Measurements from ENCODE around the gene STK11IP.

The STK11IP gene

DNA sequence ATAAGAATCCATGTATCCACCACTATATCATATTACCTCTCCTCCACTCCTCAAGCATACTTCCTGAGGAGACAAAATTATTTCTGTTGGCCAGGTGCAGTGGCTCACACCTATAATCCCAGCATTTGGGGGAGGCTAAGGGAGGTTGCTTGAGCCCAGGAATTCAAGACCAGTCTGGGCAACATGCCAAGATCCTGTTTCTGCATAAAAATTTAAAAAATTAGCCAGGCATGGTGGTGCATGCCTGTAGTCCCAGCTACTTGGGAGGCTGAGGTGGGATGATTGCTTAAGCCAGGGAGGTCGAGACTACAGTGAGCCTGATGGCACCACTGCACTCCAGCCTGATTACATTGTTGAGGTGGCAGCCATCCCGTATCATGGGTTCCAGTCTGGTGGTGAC, 16.3 kb upstream of the STK11IP start:
- DNase-seq (ENCODE audit: low read depth) = no peak

DNA sequence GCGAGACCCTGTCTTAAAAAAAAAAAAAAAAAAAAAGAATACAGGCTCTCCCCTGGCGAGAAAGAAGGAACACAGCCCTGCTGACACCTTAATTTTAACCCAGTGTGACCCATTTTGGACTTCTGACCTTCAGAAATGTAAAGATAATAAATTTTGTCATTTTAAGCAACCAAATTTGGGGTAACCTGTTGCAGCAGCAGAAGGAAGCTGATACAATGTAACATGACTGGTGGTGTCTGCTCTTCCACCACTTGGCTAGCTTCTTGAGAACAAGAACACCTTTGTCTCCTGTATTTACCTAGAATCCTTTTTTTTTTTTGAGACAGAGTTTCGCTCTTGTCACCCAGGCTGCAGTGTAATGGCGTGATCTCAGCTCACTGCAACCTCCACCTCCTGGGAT, 6.6 kb upstream of the STK11IP start:
- no peak for DNase-seq (ENCODE audit: low read depth)

DNA sequence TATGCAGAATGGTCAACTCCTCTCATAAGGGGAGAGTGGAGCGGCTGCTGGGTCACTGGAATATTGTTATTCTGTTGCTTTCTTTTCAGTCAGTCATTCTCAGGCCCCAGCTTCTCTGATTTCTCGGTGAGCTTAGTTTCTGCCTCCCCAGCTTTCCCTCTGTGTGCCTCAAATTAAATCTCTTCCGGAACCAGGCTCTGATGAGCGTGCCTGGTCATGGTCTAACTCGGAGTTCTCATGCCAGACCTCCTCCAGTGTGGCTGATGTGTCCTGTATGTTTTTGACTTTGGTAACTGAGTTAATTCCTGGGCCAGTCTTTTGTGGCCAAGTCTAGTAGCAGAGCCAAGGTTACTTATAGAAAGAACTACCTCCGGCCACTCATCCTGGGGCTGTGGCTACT, 4.9 kb upstream of the STK11IP start:
- no peak for DNase-seq (ENCODE audit: low read depth)

DNA sequence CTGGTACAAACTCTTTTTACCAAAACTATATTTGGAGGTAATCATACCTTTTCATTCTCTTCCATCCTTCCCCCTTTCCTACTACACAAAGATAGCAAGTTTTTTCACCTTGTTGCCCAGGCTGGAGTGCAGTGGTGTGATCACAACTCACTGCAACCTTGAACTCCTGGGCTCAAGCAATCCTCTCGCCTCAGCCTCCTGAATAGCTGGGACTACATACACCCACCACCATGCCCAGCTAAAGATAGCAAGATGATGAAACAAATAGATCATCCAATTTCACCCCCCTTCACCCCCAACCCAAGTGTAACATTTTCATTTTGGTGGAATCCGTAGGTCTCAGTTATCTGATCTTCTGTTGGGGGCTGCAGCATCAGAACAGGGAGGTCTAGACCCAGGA, 4.5 kb upstream of the STK11IP start:
- no peak for DNase-seq (ENCODE audit: low read depth)

DNA sequence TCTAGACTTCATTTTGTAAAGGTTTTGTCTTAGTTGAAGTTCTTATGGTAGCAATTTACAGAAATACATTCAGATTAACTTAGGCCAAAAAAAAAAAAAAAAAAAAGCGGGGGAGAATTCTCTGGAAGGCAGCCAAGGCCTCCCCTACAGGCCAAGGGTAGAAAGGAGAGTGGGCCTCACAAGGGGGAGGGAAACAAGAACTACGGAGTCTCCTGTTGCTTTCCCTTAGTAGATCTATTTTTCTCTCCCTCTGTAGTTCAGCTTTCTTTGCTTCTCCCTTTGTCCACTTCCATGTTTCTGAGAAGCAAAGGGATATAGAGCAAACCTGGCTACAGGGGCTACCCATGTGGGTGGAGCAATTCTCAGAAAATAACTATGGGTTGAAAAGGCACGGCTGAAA, 2.4 kb upstream of the STK11IP start:
- DNase-seq (ENCODE audit: low read depth) = no peak

DNA sequence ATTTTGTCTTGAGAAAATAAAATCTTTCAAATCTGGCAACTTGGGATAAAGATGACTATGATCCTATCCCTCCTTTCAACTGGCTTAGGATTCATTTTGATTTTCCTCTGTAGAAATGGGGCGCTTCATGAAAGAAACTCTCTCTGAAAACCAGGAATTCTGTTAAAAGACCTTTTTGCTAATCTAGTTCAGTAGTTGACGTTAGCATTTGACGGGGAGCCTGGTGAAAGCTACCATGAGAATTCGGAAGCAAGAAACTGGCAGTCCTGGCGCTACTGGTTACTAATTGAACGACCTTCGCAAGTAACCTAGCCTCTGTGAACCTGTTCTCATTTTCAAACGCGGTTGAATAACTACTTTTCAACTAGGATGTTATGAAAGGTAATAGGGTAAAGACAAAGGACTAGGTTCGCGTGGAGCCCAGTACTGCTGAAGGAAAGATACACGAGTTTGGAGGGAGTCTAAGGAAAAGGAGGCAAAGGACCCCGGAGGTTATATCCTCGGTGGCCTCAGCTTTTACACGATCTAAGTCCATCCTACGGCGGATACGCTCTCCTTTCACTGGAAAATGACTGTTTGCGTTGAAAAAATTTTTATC, 604 bp upstream of the STK11IP start:
- no peak for DNase-seq (ENCODE audit: low read depth)

DNA sequence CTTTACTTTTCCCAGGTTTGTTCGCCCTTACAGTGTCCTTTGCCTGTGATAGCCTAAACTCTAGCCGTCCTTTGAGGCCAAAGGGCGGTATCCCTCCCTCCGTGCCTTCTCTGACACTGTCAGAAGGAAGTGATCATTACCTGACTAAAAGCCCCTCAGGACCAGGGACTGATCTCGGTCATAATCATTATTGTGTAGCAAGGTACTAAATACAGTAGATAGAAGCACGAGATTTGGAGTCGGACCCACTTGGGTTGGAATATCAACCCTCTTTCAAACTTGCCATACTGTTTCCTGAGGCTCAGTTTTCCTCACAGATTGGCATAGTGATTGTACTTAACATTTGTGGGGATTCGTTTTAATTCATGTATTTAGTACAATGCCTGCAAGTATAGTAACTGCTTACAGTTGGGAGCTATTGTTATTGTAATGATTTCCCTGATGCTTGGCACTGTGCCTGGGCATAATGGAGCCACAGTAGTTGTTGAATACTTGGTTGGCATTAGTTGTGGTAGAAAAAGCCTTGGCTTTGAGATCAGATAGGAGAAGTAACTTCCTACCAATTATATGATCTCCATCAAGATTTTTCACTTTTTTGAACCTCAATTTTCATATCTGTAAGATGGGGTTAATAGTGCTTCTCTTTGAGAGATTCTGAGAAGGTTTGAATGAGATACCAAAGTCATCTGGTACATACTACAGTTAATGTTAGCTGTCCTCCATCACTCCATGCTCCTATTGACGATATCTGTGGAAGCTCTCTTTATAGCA, 836 bp downstream of the STK11IP start:
- no peak for DNase-seq (ENCODE audit: low read depth)

DNA sequence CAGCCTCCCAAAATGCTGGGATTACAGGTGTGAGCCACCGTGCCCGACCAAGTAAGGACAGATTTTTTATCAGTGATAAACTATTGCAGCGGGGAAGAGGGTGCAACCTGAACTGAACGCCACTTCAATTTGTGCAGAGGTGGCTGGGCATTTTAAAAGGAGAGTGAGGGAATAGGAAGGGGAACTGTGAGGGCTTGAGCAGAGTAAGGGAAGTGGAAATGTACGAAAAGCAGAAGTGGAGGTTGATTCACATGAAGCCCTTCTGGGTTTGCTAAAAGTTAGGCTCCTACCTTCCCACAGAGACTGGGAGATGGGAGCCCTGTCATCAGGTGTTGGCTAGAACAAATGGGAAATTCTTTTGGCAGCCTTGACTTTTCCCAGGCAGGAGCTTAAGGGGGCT, 6.1 kb downstream of the STK11IP start:
- no peak for DNase-seq (ENCODE audit: low read depth)

DNA sequence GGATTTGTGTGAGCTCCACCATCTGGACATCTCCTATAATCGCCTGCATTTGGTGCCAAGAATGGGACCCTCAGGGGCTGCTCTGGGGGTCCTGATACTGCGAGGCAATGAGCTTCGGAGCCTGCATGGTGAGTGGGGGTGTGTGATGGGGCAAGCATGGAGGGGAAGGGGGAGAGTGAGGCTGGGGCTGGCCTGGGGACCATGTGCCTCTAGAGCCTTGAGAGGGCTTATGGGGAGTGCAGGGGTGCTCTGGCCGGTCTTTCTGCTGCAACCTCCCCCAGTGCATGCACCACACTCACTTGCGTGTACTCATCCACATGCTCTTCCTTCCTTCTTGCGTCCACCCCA, 7.9 kb downstream of the STK11IP start:
- no peak for DNase-seq (ENCODE audit: low read depth)

DNA sequence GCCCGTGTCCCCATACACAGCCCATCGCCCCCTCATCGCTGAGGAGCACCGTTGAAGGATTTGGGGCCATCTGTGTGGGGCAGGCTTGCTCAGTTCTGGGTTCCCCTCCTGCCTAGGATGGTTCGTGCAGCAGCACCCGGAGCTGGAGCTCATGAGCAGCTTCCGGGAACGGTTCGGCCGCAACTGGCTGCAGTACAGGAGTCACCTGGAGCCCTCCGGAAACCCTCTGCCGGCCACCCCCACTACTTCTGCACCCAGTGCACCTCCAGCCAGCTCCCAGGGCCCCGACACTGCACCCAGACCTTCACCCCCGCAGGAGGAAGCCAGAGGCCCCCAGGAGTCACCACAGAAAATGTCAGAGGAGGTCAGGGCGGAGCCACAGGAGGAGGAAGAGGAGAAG, 10.3 kb downstream of the STK11IP start:
- no peak for DNase-seq (ENCODE audit: low read depth)

DNA sequence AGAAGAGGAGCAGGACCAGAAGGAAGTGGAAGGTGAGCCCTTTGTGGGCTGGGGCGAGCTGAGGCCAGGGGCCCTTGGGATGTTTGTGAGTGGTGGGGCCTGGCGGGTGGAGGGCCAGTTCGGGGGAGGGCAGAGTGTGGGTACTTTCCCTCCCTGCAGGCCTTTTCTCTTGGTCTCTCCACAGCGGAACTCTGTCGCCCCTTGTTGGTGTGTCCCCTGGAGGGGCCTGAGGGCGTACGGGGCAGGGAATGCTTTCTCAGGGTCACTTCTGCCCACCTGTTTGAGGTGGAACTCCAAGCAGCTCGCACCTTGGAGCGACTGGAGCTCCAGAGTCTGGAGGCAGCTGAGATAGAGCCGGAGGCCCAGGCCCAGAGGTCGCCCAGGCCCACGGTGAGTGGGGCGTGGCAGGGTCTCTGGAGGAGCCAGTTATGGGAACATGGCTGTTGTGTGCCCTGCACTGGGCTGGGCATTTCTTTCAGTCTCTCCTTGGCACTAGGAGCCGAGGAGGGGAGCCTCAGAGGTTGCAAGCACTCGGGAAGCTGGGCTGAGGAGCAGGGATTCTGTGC, 10.8 kb downstream of the STK11IP start:
- no peak for DNase-seq (ENCODE audit: low read depth)

DNA sequence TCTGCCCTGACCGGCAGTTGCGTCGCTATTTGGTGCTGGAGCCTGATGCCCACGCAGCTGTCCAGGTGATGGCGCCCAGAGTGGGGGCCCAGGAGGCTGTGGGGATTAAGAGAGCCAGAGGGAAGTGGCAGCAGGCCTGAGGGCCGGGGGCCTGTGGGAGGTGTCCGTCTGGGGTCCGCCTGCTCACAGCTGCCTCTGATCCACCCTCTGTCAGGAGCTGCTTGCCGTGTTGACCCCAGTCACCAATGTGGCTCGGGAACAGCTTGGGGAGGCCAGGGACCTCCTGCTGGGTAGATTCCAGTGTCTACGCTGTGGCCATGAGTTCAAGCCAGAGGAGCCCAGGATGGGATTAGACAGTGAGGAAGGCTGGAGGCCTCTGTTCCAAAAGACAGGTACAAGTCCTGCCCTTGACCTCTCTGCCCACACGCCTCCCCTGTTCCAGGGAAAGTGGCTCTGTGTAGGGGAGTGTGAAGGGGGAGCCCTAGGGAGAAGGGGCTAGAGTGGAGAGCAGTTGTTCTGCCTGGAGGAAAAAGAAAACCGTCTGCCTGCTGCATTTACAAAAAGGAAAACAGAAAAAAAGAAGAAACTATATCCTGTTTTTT, 11.6 kb downstream of the STK11IP start:
- DNase-seq (ENCODE audit: low read depth) = no peak

DNA sequence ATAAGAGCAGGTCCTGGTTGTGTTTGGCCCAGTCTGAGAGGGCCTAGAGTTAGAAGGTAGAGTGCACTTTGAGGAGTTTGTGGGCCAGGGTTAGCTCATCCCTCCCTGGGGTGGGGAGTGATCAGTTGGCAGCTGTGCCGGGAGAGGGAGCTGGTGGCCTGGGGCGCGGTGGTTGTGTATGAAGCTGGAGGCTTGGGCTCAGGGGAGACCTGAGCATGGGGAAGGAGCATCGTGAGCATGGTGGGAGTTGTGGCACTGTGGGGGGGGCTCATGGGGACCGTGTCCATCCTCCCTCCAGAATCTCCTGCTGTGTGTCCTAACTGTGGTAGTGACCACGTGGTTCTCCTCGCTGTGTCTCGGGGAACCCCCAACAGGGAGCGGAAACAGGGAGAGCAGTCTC, 13.6 kb downstream of the STK11IP start:
- no peak for DNase-seq (ENCODE audit: low read depth)

DNA sequence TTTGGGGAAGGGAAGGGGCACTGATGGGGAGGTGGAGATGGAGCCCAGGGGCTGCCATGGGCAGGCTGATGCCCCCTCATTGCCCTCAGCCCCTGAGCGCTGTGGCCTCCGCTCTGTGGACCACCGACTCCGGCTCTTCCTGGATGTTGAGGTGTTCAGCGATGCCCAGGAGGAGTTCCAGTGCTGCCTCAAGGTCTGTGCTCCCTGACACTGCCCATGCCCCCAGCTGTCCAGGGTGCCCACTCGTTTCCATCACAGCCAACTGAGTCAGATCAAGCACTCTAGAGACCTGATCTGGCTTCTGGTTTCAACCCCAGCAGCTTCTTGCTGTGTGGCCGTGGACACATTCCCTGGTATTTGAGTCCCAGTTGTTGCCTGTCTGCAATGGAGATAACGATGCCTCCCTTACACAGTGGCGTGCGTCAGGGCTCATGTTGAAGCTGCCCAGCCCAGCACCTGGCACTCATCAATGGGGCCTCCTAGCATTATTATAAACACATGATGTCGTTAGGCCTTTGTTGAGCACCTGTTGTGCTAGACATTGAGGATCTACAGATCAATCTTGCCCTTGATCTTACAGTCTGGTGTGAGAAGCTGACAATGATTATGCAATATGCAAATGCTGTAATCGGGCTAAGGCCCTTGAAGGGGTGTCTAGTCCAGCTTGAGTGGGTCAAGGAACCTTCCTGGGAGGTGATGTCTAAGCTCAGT, 14.4 kb downstream of the STK11IP start:
- DNase-seq (ENCODE audit: low read depth) = no peak

DNA sequence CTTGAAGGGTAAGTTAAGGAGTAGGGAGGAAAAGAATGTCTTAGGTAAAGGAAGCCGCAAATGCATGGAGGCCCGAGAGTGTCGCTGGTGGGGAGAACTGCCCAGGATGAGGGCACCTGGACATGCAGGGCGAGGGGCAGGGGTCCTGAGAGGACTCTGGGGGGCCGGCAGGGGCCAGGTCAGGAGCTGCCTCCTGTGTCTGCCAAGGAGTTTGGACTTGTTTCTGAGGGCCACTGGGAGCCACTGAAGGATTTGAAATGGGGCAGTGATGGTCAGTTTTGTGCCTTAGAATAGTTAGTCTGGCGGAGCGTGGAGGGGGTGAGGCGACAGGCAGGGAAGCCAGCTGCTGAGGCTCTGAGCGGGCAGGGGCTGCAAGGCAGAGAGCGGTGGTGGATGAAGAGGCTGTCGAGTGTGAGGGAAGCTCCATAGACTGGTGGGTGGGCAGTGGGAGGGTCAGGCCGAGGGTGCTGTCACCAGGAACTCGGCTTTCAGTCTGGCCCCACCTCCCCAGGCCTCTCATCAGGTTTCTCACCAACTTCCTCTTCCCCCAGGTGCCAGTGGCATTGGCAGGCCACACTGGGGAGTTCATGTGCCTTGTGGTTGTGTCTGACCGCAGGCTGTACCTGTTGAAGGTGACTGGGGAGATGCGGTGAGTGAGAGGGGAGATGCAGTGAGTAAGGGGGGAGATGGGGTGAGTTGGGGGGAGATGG, 15.1 kb downstream of the STK11IP start:
- DNase-seq (ENCODE audit: low read depth) = no peak

DNA sequence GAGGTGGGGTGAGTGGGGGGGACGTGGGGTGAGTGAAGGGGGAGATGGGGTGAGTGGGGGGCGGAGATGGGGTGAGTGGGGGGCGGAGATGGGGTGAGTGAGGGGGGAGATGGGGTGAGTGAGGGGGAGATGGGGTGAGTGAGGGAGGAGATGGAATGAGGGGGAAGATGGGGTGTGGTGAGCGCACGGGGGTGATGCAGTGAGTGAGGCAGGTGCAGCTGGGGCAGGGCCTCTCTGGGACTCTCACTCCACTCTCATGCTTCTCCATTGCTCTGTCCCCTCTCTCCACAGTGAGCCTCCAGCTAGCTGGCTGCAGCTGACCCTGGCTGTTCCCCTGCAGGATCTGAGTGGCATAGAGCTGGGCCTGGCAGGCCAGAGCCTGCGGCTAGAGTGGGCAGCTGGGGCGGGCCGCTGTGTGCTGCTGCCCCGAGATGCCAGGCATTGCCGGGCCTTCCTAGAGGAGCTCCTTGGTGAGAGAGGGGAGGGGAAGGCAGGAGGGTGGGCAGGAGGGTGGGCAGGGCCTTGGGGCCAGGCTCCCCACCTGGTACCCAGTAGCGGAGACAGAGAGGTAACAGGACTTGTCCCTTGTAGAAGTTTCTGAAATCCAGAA, 15.9 kb downstream of the STK11IP start:
- DNase-seq (ENCODE audit: low read depth) = no peak

DNA sequence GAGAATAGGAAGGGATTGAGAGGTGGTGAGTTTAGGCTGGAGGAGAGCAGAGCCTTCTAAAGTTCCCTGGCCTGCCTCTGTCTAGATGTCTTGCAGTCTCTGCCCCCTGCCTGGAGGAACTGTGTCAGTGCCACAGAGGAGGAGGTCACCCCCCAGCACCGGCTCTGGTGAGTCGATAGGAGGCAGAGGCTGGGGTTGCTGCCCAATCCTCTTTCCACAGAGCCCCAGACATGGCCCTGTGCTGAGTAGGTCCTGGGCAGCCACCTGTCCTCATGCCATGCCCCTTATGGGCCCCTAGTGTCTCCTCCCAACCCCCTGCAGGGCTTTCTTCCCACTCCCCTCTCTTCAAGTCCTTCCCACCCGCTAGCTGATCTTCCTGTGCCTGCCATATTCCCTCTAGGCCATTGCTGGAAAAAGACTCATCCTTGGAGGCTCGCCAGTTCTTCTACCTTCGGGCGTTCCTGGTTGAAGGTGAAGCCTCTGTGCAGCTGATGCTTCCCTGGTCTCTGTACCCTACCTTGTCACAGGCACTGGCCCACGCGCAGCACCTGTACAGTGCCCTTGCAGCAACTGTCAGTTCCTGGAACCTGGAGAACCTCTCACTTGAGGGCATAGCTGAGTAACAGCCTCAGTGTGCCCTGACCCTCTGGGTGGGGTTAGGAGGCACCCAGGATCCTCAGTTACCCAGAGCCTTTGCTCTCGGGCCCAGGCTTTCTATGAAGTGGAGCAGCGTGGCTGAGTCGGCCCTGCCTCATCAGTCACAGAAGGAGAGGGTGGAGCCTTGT, 16.6 kb downstream of the STK11IP start:
- no peak for DNase-seq (ENCODE audit: low read depth)

DNA sequence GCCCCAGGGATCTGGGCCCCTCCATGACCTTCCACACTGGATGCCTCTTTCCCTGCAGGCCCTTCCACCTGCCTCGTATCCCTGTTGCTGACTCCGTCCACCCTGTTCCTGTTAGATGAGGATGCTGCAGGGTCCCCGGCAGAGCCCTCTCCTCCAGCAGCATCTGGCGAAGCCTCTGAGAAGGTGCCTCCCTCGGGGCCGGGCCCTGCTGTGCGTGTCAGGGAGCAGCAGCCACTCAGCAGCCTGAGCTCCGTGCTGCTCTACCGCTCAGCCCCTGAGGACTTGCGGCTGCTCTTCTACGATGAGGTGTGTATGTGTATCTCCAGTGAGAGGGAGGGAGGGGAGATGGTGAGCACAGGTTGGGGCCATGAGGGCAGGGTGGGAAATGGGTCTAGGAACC, 17.4 kb downstream of the STK11IP start:
- no peak for DNase-seq (ENCODE audit: low read depth)

DNA sequence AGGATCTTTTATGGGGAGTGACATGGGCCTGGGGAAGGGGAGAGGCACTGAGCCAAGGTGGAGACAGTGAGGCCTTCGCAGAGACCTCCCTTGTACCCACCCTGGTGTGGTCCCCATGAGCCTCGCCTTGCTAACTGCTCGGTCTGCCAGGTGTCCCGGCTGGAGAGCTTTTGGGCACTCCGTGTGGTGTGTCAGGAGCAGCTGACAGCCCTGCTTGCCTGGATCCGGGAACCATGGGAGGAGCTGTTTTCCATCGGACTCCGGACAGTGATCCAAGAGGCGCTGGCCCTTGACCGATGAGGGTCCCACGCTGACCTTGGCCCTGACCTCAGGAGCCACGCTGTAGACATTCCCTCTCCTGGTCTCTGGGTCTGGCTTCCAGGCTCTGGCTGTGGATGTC, 18.2 kb downstream of the STK11IP start:
- DNase-seq (ENCODE audit: low read depth) = no peak

DNA sequence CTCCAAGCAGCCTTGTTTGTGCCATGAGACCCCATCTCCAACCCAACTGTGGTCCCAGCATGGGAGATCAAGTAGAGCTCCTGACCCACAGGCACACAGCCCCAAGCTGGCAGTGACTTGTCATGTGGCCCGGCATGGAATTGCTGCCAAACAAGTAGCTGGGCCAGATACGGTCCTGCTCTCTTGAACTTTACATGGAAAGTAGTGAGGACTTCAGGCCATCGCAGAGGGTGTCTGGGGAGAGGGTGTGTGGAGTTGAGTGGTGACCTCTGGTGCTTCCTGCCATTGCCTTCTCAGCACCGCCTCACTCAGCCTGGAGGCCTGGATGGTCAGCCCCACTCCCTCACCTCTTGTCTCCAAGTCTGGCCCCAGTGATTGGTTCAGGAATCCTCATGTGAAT, 18.9 kb downstream of the STK11IP start:
- no peak for DNase-seq (ENCODE audit: low read depth)

DNA sequence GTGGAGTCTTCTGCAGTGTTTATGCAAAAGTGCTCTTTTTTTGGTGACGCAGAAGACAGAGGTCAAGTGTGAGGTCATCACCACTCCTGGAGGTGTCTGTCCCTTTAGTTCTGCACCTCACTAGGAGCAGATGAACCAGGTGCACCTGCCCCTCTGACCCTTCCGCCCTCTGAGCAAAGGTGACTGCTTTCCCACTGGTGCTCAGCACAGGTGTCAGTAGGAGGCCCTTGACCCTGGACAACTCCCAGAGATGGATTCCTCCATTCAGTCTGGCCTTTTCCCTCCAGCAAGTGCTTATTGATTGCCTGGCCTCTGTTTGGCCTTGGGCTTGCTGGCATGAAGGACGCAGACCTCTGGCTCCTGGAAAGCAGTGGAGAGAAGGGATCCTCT, 21.1 kb downstream of the STK11IP start:
- DNase-seq (ENCODE audit: low read depth) = no peak

Data from CMK (cell line).